GM21526 (cell line): ENCODE data around the gene ANKRD13A.
A peak's percentile ranks its signal among the peaks of the same experiment; 100 is the strongest.
"Not testable (repeated sequence)": the region's sequence is repeated elsewhere in the genome, so short reads cannot be mapped to it uniquely, and the experiment has no call there.

Experiments
- ATAC-seq: cut with Tn5 transposase; IDR thresholded peaks from one replicate; pipeline ENCODE4 v1.9.1; 2021; ENCODE audit warnings: moderate library complexity; ENCODE audit not compliant: unreplicated experiment, low FRiP score

The ANKRD13A gene

GRCh38 chr12:110005319-110005973 lies 6.2 kb downstream of the ANKRD13A start:
- ATAC-seq, result peak; percentile 41

DNA sequence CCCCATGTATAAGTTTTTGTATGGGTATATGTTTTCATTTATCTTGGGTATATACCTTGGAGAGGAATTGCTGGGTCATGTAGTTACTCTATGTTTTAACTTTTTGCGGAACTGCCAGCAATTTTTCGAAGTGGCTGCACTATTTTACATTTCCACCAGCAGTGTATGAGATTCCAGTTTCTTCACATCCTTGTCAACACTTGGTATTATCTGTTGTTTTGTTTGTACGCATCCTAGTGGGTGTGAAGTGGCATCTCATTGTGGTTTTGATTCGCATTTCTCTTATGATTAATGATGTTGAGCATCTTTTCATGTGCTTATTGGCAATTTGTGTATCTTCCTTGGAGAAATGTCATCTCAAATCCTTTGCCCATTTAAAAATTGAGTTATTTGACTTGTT lies 6.9 kb downstream of the ANKRD13A start:
- ATAC-seq, result no peak

GRCh38 chr12:110007881-110008280 lies 8.7 kb downstream of the ANKRD13A start:
- no peak for ATAC-seq

DNA sequence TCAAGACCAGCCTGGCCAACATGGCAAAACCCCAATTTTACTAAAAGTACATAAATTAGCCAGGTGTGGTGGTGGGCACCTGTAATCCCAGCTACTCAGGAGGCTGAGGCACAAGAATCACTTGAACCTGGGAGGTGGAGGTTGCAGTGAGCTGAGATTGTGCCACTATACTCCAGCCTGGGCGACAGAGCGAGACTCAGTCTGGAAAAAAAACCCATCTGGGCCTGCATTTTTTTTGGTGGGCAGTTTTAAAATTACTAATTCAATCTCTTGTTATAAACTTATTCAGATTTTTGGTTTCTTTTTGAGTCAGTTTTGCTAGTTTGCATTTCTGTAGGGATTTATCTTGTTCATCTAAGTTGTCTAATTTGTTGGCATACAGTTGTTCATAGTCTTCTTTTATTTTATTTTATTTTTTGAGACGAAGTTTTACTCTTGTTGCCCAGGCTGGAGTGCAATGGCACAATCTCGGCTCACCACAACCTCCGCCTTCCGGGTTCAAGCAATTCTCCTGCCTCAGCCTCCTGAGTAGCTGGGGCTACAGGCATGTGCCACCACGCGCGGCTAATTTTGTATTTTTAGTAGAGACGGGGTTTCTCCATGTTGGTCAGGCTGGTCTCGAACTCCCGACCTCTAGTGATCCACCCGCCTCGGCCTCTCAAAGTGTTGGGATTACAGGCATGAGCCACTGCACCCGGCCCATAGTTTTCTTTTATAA lies 9.6 kb downstream of the ANKRD13A start:
- ATAC-seq, result not testable (repeated sequence)

DNA sequence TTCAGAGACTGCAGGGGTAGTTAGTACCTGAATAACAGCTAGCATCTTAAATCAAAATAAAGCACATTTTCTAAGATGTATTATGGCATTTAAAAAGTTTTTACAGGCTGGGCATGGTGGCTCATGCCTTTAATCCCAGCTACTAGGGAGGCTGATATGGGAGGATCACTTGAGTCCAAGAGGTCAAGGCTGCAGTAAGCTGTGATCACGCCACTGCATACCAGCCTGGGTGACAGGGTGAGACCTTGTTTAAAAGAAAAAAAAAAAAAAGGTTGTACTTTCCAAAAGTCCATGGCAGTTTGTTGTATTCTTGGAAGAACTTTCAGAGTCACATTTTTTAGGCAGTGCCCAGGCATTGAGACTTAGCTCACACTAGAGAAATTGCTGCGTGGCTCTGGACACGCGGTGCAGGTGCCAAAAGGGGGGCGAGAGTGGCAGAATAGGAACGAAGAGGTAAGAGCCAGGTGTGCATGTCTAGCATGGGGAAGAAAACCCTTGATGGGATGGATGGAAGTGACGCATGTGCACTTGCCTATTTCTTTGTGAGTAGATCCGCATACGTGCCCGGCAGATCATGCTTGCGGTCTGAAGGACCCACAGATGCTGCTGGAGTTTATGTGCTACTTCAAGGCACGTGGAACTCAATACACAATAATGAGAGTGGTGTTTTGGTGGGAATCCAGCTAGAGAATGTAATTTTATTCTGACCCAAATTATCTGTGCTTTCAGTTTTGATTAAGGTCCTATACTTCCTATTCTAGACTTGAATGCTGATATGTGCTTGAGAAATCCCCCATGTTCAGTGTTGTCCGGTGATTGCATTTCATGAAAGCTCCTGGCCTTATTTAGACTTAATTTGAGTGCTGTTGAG lies 11.9 kb downstream of the ANKRD13A start:
- no peak for ATAC-seq

- ATAC-seq, result no peak
These were observed 12.9 kb downstream of the ANKRD13A start for GRCh38 chr12:110012137-110012536.

GRCh38 chr12:110012659-110013058 lies 13.4 kb downstream of the ANKRD13A start:
- no peak for ATAC-seq

DNA sequence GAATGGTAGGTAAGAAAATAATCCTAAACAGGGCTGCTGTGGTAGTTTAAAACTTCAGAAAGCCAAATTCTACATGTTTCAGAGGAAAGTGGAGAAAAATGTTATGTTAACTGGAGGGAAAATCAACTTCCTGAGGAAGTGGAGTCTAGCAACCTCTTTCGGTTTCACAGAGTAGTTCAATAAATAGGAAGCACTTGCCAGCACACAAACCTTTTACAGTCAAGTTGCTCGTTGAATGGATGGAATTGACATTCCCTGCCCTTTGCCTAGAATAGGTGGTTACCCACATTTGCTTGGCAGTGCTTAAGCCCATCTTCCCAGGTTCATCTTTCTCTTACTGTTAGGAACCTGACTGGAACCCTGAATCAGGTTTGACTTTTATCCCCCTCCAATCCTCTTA lies 15.9 kb downstream of the ANKRD13A start:
- ATAC-seq, result no peak

- no peak for ATAC-seq
These were observed 21.7 kb downstream of the ANKRD13A start for GRCh38 chr12:110020956-110021355.

DNA sequence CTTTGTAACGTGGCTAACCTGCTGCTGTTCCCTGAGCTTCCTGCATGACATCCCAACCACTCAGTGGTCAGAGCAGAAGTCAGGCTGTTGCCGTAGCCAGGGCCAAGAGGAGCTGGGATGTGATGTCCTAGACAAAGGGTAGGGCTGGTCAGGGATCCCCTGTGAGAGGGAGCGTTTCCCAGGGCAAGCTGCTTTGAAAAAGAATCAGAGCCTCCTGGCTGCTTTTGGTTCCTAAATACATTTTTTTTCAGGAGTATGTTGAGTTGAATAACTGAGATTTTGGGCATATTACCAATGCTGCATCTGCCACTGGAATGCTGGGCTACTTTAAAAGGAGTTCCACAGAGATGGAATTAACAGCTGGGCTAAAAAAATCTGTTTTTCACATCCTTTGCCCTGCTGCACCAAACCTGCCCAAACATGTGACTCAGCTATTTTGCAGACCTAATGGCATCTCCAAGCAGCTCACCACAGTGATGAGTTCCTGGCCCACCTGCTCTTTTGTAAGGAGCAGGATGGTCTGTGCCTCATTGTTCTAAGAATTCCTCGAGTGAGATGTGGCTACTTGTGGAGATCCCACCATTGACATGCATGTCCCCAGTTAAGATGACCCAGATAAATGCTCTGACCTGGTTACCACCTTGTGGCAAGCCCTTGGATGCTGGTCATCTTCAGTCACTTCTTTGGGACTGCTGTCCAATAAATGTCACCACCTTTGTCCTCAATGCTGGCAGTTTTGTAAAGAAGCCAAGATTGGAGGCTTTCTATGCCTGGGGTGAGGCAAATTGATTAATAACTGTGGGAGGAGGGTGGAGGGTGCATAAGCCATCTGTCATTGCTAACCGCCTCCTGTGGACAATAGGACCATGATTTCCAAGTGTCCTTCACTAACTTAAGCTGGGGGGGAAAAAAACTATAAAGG lies 24.1 kb downstream of the ANKRD13A start:
- ATAC-seq, result no peak

GRCh38 chr12:110024051-110024450 lies 24.8 kb downstream of the ANKRD13A start:
- ATAC-seq, result no peak

GRCh38 chr12:110028323-110028722 lies 29.1 kb downstream of the ANKRD13A start:
- ATAC-seq, result no peak

DNA sequence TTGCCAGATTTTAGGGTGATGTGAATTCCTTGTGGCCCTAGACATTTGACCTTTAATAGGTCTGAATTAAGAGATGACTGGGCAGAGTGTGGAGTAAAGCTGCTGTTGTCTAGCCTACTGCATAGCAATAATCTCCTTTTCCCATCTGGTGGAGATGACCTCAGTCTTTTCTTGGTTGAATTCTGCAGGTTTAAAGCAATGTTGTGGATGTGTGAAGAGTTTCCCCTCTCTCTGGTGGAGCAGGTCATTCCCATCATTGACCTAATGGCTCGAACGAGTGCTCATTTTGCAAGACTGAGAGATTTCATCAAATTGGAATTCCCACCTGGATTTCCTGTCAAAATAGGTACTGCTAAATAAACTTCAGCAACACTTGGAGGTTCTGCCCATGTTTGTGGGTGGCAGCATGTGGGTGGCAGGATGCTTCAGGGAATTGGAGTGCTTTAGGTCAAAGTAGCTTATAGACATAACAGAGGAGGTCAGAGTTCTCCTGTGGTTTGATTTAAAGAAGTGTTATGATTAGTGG lies 30.1 kb downstream of the ANKRD13A start:
- ATAC-seq, result no peak

GRCh38 chr12:110033888-110034287 lies 34.7 kb downstream of the ANKRD13A start:
- no peak for ATAC-seq

DNA sequence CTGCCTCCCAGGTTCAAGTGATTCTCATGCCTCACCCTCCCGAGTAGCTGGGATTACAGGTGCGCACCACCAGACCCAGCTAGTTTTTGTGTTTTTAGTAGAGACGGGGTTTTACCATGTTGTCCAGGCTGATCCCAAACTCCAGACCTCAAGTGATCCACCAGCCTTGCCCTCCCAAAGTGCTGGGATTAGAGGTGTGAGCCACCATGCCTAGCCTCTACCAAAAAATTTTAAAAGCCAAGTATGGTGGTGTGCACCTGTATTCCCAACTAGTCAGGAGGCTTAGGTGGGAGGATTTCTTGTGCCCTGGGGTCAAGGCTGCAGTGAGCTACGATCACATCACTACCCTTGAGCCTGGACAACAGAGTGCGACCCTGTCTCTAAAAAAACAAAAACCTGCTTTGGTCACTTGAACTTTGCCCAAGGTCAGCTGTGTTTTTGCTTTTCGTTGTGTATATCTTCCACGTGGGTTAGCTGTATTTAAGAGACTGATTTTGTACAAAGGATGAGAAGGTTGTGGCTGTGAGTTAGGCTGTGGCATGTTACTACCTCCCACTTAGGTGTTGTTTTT lies 36.4 kb downstream of the ANKRD13A start:
- ATAC-seq, result no peak

DNA sequence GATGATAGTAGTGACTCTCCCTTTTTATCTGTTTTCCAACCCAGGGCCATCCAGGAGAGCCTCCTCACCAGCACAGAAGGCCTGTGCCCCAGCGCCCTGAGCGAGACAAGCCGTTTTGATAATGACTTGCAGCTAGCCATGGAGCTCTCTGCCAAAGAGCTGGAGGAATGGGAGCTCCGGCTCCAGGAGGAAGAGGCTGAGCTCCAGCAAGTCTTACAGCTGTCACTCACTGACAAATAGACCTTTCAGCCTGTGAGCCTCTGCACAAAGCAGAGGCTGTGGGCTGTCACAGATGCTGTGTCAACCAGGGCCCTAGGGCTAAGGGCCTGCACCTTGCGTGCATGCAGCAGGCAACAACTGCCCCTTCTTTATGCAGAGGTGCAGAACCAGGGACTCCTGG lies 38.1 kb downstream of the ANKRD13A start:
- ATAC-seq, result no peak

GRCh38 chr12:110038741-110039084 lies 39.5 kb downstream of the ANKRD13A start:
- no peak for ATAC-seq

GRCh38 chr12:110039085-110039807 lies 40.0 kb downstream of the ANKRD13A start:
- no peak for ATAC-seq

GRCh38 chr12:110042264-110042663 lies 43.0 kb downstream of the ANKRD13A start:
- no peak for ATAC-seq
